GM23248 (cell line): ENCODE data around the gene DENND5B.
"Not testable (repeated sequence)": the region's sequence is repeated elsewhere in the genome, so short reads cannot be mapped to it uniquely, and the experiment has no call there.

Source experiments
- EZH2 ChIP-seq: fragments of 200-600 bp; sonication (generic); IDR thresholded peaks from 2 replicates; pipeline ENCODE4 v1.6.1; 2018; ENCODE audit warnings: antibody characterized with exemption, mild to moderate bottlenecking; ENCODE audit not compliant: insufficient read depth, poor library complexity, severe bottlenecking
- EZH2phosphoT487 ChIP-seq: fragments of 200-600 bp; sonication (generic); IDR thresholded peaks from 2 replicates; pipeline ENCODE4 v1.6.1; 2018; ENCODE audit warnings: antibody characterized with exemption, moderate library complexity, mild to moderate bottlenecking, low read depth; ENCODE audit not compliant: insufficient read depth

DNA sequence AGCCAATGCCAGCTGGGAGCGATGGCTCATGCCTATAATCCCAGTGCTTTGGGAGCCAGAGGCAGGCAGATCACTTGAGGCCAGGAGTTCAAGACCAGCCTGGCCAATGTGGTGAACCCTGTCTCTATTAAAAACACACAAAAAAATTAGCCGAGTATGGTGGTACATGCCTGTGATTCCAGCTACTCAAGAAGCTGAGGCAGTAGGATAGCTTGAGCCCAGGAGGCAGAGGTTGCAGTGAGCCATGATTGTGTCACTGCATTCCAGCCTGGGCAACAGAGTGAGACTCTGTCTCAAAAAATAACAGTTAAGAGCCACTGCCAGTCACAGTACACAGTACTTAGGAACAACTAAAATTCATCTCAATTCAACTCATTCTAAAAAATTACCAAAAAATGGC, 21.4 kb downstream of the DENND5B start:
- TF ChIP-seq EZH2, EZH2phosphoT487: not testable (repeated sequence)
